CD1c-positive myeloid dendritic cell (primary cell): Measurements from ENCODE around the gene APC.

Experiments used
- DNase-seq: peaks from one replicate; pipeline ENCODE4 v3.0.0-alpha.2; 2016; ENCODE audit errors: extremely low spot score

APC gene

DNA sequence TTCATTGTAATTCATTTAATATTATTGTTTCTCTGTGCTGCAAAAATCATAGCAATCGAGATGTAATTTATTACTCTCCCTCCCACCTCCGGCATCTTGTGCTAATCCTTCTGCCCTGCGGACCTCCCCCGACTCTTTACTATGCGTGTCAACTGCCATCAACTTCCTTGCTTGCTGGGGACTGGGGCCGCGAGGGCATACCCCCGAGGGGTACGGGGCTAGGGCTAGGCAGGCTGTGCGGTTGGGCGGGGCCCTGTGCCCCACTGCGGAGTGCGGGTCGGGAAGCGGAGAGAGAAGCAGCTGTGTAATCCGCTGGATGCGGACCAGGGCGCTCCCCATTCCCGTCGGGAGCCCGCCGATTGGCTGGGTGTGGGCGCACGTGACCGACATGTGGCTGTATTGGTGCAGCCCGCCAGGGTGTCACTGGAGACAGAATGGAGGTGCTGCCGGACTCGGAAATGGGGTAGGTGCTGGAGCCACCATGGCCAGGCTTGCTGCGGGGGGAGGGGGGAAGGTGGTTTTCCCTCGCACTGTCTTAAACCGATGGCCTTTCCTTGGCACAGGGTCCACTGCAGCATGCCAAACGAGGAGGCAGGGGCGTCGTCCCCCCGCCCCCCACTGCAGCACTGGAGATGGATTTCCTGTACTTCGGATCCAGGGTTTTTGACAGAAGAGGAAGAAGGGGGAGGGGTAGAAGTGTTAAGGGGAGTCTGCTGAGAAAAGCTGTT lies at the start of gene APC:
Gene APC, plus strand, starts transcription at position 423 of the 728 bp plus-strand sequence. CDS start 17,006 bp downstream, outside the sequence.
- peak; percentile 80 for DNase-seq

- no peak for DNase-seq
Measured at GRCh38 chr5:112689155-112689909, 48.4 kb upstream of the APC start.

DNA sequence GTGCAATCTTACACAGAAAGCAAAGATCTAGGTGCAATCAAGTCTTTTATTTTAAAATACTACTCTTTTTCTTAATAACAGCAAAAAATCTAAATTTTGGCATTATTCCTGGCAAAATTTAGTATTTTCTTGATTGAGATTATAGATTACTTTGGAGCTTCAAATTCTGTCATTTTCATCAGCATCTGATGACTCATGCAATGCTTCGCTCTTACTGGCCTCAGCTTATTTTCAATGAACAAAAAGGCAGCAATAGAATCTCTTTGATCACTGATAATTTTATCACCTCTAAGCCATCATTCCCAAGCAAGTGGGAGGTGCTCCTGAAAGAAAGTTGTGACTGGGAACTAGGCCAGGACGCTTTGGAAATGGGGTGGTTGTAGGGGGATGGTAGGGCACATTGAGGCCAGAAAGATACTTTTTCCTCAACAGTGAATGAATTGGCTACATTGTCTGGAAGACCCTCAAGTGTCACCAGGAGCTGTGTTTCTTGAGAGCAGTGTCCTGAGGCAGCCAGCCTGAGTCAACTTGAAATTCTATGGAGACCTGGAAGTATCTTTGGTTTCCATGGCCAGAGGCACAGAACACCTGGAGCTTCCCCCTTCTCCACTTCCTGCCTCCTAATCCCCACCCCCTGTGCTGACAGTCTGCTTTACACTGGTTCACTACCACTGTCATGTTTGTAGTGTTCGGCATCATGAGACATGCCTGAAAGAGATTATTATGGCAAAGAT lies 46.9 kb upstream of the APC start:
- no peak for DNase-seq

GRCh38 chr5:112691339-112691680 lies 46.4 kb upstream of the APC start:
- no peak for DNase-seq

GRCh38 chr5:112691758-112692157 lies 45.9 kb upstream of the APC start:
- peak; percentile 40 for DNase-seq

DNA sequence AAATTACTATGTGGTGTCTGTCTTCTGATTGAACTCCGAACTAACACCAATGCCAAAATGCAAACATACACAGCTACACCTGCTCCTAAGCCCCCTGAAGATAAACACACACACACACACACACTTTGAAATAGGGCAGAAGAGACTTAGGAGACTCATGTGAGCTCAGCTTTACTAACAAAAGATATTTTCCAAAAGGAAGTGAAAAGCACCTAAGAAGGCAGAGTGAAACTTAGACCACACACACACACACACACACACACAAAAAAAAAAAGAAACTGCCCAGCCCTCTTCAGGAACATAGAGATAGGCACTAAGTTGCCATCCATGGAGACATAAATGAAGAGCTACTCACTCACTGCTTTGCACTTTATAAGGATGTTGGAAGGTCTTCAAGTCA lies 45.2 kb upstream of the APC start:
- DNase-seq: no peak

- no peak for DNase-seq
Measured at GRCh38 chr5:112693301-112693700, 44.4 kb upstream of the APC start.

- no peak for DNase-seq
Measured at GRCh38 chr5:112694853-112695709, 42.6 kb upstream of the APC start.

- DNase-seq: no peak
Measured at GRCh38 chr5:112696786-112697185, 40.9 kb upstream of the APC start.

- DNase-seq: no peak
Measured at GRCh38 chr5:112697322-112697721, 40.4 kb upstream of the APC start.

DNA sequence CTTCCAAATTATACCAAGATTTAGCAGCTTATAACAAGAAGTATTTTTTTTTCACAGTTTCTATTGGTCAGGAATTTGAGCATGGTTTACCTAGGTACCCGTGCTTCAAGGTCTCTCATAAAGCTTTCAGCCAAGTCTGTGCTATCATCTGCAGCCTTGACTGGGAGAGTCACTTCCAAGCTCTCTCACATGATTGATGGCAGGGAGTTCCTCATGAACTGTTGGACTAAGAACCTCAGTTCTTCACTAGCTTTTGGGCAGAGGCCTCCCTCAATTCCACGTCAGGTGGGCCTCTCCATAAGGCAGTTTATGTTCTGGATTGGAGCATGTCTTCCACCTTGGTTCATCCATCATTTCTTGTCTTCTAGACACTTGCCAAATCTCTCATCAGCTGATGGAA lies 39.9 kb upstream of the APC start:
- no peak for DNase-seq

- DNase-seq: no peak
Measured at GRCh38 chr5:112703866-112704820, 33.5 kb upstream of the APC start.

DNA sequence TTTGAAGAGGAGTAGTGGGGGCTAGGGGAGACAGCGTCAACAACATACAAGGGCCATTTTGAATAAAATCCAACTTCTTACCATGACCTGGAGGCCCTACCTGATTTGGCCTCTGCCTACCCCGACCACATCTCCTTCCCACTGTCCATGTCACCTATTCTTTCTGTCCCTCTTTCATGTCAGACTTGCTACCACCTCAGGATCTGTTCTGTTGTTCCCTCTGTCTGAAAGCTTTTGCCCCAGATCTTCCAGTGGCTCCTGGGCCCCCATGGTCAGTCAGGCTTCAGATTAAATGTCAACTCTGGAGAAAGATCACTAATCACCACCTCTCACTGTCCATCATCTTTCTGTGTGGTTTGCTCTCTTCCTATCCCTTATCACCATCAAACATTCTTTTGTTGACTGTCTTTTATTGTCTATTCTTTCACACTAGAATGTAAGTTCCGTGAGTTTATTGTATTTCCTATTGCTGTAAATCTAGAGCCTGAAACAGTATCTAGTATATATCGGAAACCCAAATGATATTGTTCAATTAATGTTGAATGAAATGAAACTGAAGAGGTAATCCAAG lies 31.2 kb upstream of the APC start:
- DNase-seq: no peak

DNA sequence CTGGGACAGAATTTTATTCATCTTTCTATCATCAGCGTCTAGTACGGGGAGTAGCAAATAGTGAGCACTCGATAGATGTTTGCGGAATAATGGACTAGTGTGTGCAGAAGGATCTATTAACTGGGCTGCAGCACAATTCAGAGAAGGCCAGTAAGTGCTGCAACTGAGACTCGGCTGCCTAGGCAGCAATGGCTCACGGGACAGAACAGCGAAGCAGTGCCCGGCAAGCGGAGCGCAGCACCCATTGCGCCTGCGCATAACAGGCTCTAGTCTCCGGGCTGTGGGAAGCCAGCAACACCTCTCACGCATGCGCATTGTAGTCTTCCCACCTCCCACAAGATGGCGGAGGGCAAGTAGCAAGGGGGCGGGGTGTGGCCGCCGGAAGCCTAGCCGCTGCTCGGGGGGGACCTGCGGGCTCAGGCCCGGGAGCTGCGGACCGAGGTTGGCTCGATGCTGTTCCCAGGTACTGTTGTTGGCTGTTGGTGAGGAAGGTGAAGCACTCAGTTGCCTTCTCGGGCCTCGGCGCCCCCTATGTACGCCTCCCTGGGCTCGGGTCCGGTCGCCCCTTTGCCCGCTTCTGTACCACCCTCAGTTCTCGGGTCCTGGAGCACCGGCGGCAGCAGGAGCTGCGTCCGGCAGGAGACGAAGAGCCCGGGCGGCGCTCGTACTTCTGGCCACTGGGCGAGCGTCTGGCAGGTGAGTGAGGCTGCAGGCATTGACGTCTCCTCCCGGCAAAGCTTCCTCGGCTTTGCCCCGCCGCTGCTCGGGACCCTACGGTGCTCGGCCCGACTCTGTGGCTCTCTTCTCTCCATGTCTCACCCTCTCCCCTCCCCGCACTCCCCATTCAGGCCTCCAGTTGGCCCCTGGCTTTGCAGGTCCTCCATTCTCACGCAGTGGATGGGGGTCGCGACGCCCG lies 30.2 kb upstream of the APC start:
- peak; percentile 99 for DNase-seq

DNA sequence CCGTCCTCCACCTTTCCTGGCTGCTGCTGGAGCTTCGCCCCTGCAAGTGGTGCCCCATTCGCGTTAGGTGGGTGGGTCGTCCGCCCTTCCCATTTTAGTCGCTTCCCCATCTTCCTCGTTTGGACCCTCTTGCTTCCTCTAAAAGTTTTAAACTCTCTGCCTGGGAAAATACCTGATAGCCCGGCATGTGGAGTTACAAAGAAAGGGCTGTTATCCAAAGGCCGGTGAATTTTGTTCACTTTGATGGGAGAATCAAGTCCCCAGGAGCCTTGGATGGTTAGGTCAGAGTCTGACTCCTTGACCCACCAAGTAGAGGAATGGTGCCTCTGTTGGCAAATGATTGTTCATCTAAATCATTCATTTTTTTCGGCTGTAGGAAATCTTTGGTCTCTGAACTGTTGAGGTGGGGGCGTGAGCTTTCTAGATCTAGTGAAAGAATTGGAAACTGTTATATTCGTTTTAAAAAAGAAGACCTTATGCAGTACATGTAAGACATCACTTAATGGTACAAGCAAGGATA lies 29.5 kb upstream of the APC start:
- DNase-seq: peak; percentile 72

- DNase-seq: no peak
Measured at GRCh38 chr5:112709416-112709815, 28.3 kb upstream of the APC start.

DNA sequence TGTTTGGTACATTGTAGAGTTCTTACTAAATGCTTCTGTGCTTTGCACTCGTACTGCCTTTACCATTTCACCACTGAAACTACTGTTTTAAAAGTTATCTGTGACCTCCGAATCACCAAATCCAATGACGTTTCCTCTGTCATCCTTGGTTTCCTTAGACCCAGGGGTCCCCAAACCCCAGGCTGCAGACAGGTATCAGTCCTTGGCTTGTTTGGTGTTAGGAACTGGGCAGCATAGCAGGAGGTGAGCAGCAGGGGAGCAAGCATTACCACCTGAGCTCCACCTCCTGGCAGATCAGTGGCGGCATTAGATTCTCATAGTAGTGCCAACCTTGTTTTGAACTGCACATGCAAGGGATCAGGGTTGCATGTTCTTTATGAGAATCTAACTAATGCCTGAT lies 26.8 kb upstream of the APC start:
- DNase-seq: no peak

DNA sequence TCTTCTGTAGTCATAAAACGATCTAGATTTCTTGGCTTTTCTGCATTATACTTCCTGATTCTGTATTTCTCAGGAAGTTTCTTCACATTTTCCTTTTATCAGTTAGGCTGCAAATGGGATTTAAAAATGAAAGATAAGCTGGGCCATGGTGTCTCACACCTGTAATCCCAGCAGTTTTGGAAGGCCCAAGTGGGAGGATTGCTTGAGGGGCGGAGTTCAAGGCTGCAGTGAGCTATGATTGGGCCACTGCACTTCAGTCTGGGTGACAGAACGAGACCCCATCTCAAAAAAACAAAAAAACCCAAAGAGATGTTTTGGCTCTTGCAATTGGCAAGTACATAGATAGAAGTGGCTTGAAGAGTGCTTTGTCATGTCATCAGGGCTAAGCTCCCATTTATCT lies 26.2 kb upstream of the APC start:
- peak; percentile 26 for DNase-seq

DNA sequence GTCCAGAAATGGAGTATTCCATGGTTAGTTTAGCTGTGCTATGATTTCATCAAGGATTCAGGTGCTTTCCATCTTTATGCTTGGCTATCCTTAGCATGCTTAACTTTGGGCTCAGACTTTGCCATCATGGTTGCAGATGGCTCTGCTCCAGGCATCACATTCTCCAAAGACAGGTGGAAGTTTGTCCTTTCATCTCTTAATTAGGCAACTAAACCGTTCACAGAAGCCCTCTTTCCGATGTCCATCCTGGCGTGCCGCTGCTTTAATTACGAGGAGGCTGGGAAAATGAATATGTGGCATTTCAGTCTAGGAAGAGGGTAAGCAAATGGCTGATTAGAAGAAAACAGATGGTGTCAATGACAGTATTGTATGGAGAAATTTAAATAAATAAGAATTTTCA lies 24.5 kb upstream of the APC start:
- no peak for DNase-seq
